RWPE2 (cell line): Measurements from ENCODE around the gene TMEM200C.

ENCODE experiments used
- ATAC-seq: fragments of 200-7000 bp; cut with Tn5 transposase; 3 replicates; pipeline ENCODE4 v1.9.1; 2021; ENCODE audit warnings: low read depth
- DNase-seq: peaks from one replicate; pipeline ENCODE4 v3.0.0-alpha.2; 2020; ENCODE audit warnings: low spot score
- H3K27ac ChIP-seq: fragments of 450-650 bp; 2 replicates; pipeline ENCODE4 v1.5.1; 2017; ENCODE audit warnings: mild to moderate bottlenecking; ENCODE audit not compliant: poor library complexity, severe bottlenecking
- H3K27me3 ChIP-seq: fragments of 250-450 bp; sonication (Bioruptor Pico); 2 replicates; pipeline ENCODE4 v1.5.1; 2021; ENCODE audit warnings: mild to moderate bottlenecking, moderate library complexity; ENCODE audit not compliant: insufficient read depth, poor library complexity, severe bottlenecking
- H3K36me3 ChIP-seq: fragments of 250-450 bp; sonication (Bioruptor Pico); 2 replicates; pipeline ENCODE4 v1.5.1; 2020; ENCODE audit warnings: low read depth, mild to moderate bottlenecking, moderate library complexity
- H3K4me1 ChIP-seq: fragments of 250-450 bp; sonication (Bioruptor Pico); 2 replicates; pipeline ENCODE4 v1.5.1; 2021; ENCODE audit warnings: mild to moderate bottlenecking, moderate library complexity; ENCODE audit not compliant: insufficient read depth, poor library complexity, severe bottlenecking
- H3K4me3 ChIP-seq: fragments of 250-450 bp; sonication (Bioruptor Pico); 2 replicates; pipeline ENCODE4 v1.5.1; 2021; ENCODE audit warnings: mild to moderate bottlenecking, moderate library complexity; ENCODE audit not compliant: severe bottlenecking
- H3K9me3 ChIP-seq: fragments of 250-450 bp; sonication (Bioruptor Pico); 2 replicates; pipeline ENCODE4 v1.5.1; 2021; ENCODE audit warnings: mild to moderate bottlenecking, moderate library complexity; ENCODE audit not compliant: severe bottlenecking
- CTCF ChIP-seq: fragments of 450-650 bp; IDR thresholded peaks from one replicate; pipeline ENCODE4 v1.5.1; 2017; ENCODE audit warnings: mild to moderate bottlenecking, moderate library complexity; ENCODE audit not compliant: poor library complexity, severe bottlenecking

TMEM200C gene

GRCh38 chr18:5939801-5940667 lies 44.7 kb upstream of the TMEM200C start:
- H3K27me3 ChIP-seq: no peaks in the 10 kb centered on the region
- no peak overlapping the region for H3K4me3 ChIP-seq
- H3K9me3 ChIP-seq: no peaks in the 10 kb centered on the region
- H3K27ac ChIP-seq: no peak overlapping the region
- DNase-seq: no peak
- H3K4me1 ChIP-seq: no peaks in the 10 kb centered on the region
- no peak for ATAC-seq
- no peaks in the 10 kb centered on the region for H3K36me3 ChIP-seq
- TF ChIP-seq CTCF: no peak

- TF ChIP-seq CTCF: no peak
- no peak overlapping the region for H3K27ac ChIP-seq
- DNase-seq: no peak
- H3K9me3 ChIP-seq: no peaks in the 10 kb centered on the region
- no peaks in the 10 kb centered on the region for H3K27me3 ChIP-seq
- no peaks in the 10 kb centered on the region for H3K4me1 ChIP-seq
- H3K36me3 ChIP-seq: no peaks in the 10 kb centered on the region
- no peak for ATAC-seq
- no peak overlapping the region for H3K4me3 ChIP-seq
Measured at GRCh38 chr18:5937795-5938194, 42.5 kb upstream of the TMEM200C start.

GRCh38 chr18:5937121-5937520 lies 41.8 kb upstream of the TMEM200C start:
- Histone ChIP-seq H3K4me1 (no peaks in the 10 kb centered on the region), H3K27me3 (no peaks in the 10 kb centered on the region), H3K36me3 (no peaks in the 10 kb centered on the region), H3K27ac (no peak overlapping the region), H3K9me3 (no peaks in the 10 kb centered on the region), H3K4me3 (no peak overlapping the region)
- TF ChIP-seq CTCF: no peak
- no peak for DNase-seq
- ATAC-seq: no peak

GRCh38 chr18:5930789-5931188 lies 35.5 kb upstream of the TMEM200C start:
- ATAC-seq (no peak), DNase-seq (no peak)
- Histone ChIP-seq H3K27me3 (no peaks in the 10 kb centered on the region), H3K27ac (no peak overlapping the region), H3K4me3 (no peak overlapping the region), H3K4me1 (no peaks in the 10 kb centered on the region), H3K36me3 (no peaks in the 10 kb centered on the region), H3K9me3 (no peaks in the 10 kb centered on the region)
- TF ChIP-seq CTCF: no peak

GRCh38 chr18:5918205-5918858 lies 23.0 kb upstream of the TMEM200C start:
- no peaks in the 10 kb centered on the region for H3K4me1 ChIP-seq
- no peak overlapping the region for H3K27ac ChIP-seq
- DNase-seq (no peak), ATAC-seq (no peak)
- TF ChIP-seq CTCF: no peak
- H3K9me3 ChIP-seq: no peaks in the 10 kb centered on the region
- H3K27me3 ChIP-seq: no peaks in the 10 kb centered on the region
- H3K4me3 ChIP-seq: no peak overlapping the region
- no peaks in the 10 kb centered on the region for H3K36me3 ChIP-seq
